Mesodermal cell (in vitro differentiated cells): ENCODE results near the gene ANXA2.

ENCODE experiments used
- H3K27ac ChIP-seq: 2 replicates; pipeline ENCODE4 v1.7.0; 2013; ENCODE audit warnings: mild to moderate bottlenecking, low read depth, low read length, moderate library complexity; ENCODE audit not compliant: severe bottlenecking
- H3K36me3 ChIP-seq: 2 replicates; pipeline ENCODE4 v1.7.1; 2013; ENCODE audit warnings: mild to moderate bottlenecking, low read length, moderate library complexity; ENCODE audit not compliant: control insufficient read depth, insufficient read depth
- H3K4me1 ChIP-seq: one replicate; pipeline ENCODE4 v1.7.1; 2013; ENCODE audit warnings: mild to moderate bottlenecking, low read length; ENCODE audit not compliant: insufficient read depth, control insufficient read depth, poor library complexity, severe bottlenecking
- H3K4me3 ChIP-seq: 2 replicates; pipeline ENCODE4 v1.7.0; 2013; ENCODE audit warnings: low read length, control low read depth, mild to moderate bottlenecking; ENCODE audit not compliant: insufficient read depth, poor library complexity, severe bottlenecking; ENCODE audit errors: extremely low read depth
- H3K9me3 ChIP-seq: 2 replicates; pipeline ENCODE4 v1.7.1; 2013; ENCODE audit warnings: mild to moderate bottlenecking, low read length, moderate library complexity; ENCODE audit not compliant: control insufficient read depth
- WGBS, 2 experiments: methylation state at CpG; one replicate each; pipeline ENCODE4 v1.1.5; 2013; ENCODE audit warnings: missing lambda C conversion rate in 2 of 2; ENCODE audit not compliant: insufficient coverage in 2 of 2; 5-methylcytosine and 5-hydroxymethylcytosine counted together

The ANXA2 gene

DNA sequence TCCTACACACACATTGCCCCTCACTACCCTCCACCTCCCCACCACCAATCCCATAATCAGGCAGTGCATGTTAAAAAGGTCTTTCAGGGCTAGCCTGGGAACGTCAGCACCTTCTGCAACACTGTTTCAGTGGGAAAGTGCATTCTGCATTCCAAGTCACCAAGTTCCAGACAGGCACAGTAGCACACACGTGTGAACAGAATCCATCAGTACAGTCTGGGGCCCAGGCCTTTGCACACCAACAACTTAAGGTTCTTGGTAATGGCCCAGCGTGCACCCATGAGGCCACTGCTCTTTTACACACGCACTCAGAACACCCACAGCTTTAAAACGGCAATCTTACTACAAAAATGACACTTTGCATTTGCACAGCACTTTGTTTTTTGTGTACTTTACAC lies 1.2 kb downstream of the ANXA2 start:
- 31 to 67% methylated on average over 2 to 3 of the region's 5 CpGs for WGBS, 2 experiments
- Histone ChIP-seq H3K4me1 (peaks cover 57% of the 10 kb centered on the region), H3K27ac (peak overlapping the region; percentile 97), H3K36me3 (peaks cover 26% of the 10 kb centered on the region), H3K4me3 (peak overlapping the region; percentile 91), H3K9me3 (no peaks in the 10 kb centered on the region)

DNA sequence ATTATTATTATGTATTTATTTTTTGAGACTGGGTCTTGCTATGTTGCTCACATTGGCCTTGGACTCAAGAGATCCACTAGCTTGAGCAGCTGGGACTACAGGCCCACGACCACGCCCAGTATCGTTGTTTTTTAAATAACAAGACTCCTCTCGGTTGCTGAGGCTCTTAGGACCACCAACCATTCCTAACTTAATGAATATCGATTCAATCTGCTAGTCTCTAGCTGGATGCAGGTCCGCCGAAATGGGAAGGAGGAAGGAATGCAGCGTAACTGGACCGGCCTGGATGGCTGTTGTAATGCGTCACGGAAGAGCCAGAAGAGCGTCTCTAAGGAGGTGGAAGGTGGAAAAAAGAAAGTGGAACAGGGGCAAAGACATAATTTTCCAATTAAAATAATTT lies 1.7 kb downstream of the ANXA2 start:
- 67 to 74% methylated on average over 7 to 9 of the region's 12 CpGs for WGBS, 2 experiments
- H3K4me3 ChIP-seq, result peak overlapping the region; percentile 91
- peaks cover 26% of the 10 kb centered on the region for H3K36me3 ChIP-seq
- H3K4me1 ChIP-seq, result peaks cover 60% of the 10 kb centered on the region
- no peaks in the 10 kb centered on the region for H3K9me3 ChIP-seq
- H3K27ac ChIP-seq, result peak overlapping the region; percentile 97

DNA sequence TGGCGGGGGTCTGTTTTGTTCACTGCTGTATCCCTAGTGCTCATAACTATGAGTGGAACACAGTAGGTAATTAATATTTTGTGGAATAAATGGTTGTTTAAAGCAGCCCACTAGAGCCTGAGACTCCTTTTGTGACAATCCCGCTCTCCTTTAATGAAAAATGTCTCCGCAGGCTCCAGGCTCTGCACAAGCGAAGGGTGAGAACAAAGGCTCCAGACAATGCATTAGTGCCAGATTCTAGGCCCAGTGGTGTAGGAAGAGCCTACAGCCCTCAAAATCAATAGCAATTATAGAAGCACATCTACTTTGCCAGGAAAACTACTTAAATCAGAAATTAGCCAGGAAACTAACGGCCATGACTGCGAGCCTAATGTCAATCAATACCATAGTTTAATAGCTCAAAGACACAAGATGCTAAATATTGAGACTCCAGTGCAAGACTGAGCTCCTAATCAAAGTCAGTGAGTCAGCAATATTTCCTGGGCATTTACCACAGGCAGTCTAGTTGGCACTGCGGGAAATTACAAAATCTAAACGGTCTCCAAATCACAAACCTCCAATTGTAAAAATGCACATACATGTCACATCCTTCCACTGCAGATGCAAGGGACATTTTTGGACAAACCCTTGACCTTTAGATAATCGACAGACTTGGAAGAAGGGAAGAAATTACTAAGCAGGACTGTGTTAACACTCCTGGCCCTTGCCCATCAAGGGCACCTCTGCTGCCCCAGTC lies 2.3 kb downstream of the ANXA2 start:
- WGBS, 2 experiments, result 80 to 97% methylated on average over 6 of the region's 9 CpGs
- Histone ChIP-seq H3K4me1 (peaks cover 60% of the 10 kb centered on the region), H3K4me3 (peak overlapping the region; percentile 91), H3K36me3 (peaks cover 33% of the 10 kb centered on the region), H3K27ac (peak overlapping the region; percentile 97), H3K9me3 (no peaks in the 10 kb centered on the region)

DNA sequence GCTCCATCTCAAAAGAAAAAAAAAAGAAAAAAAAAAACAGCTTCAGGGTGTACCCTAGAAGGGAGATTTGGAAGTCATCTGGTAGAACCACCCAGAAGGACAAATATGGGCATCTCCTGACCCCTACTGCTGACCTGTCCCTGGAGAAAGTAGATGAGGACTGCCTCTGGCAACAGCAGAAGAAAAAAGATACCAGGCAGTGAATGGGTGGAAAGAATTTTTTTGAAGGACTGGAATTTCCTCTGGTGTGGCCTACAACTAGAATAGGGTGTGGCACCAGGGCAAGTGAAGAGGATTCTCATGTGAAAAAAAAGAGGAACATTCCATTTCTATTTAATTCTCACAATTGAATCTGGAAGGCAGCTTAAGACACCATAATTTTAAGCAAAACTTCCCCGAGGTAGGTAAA lies 3.1 kb downstream of the ANXA2 start:
- Histone ChIP-seq H3K4me1 (peaks cover 60% of the 10 kb centered on the region), H3K9me3 (no peaks in the 10 kb centered on the region), H3K27ac (peak overlapping the region; percentile 97), H3K36me3 (peaks cover 40% of the 10 kb centered on the region), H3K4me3 (peak overlapping the region; percentile 91)
- WGBS, 2 experiments, result no CpG with 5 or more reads among the region's 1 CpG

DNA sequence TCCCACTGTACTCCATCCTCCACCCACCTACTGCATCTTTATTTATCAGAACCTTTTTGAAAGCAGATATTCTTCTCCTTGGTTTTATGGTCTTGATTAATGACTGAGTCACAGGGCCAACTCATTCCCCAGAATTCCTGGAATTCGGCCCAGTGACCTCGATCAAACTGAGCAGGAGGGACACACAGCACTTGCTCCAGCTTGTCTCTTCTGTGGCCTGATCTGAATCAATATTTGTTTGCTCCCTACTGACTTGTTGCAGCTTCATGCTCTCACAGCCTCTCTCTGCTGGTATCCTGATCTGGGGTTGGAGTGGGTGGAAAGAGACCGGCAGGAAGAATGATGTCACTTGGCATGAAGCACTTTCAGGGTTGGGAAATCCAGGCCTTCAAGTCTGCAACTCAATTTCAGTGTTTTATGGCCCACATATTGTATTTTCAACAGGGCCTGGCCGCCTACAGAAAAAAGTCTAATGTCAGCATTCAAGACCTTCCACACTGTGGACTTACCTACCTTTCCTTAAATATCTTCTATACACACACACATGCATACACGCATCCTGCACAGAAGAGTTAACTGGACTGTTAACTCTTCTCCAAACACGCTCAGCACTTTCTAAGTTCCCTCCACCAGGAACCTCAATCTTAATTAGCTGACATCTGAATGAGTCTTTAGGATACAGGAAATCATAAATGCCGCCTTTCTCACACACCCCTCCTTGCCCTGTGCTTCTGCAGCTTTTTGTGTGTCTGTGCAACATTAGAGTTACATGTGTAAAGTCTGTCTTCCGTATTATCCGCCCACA lies 4.6 kb downstream of the ANXA2 start:
- Histone ChIP-seq H3K4me1 (peaks cover 59% of the 10 kb centered on the region), H3K4me3 (no peak overlapping the region), H3K36me3 (peaks cover 55% of the 10 kb centered on the region), H3K27ac (peak overlapping the region; percentile 97), H3K9me3 (no peaks in the 10 kb centered on the region)
- WGBS, 2 experiments, result 75 to 78% methylated on average over 6 to 7 of the region's 9 CpGs

DNA sequence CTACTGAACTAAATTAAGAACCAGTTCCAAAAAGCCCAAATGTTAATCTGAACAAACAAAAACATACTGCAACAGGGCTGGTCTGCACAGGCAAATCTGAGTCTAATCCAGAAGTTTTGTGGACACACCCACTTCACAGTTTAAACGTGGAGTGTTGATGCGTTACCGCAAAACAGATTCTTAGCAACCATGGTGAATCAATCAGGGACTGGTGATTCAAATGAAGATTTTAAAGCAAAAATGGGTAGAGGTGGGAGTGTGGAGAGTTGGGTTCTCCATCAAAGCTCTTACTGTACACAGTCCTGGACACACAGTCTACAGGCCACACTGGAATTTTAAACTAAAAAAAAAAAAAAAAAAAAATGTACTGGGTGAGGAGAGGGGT lies 5.2 kb downstream of the ANXA2 start:
- H3K9me3 ChIP-seq, result no peaks in the 10 kb centered on the region
- H3K27ac ChIP-seq, result peak overlapping the region; percentile 97
- WGBS, 2 experiments, result 66% methylated on average over 3 of the region's 3 CpGs; no CpG with 5 or more reads in 1 of the 2 experiments
- peaks cover 57% of the 10 kb centered on the region for H3K4me1 ChIP-seq
- H3K36me3 ChIP-seq, result peaks cover 59% of the 10 kb centered on the region
- no peak overlapping the region for H3K4me3 ChIP-seq

DNA sequence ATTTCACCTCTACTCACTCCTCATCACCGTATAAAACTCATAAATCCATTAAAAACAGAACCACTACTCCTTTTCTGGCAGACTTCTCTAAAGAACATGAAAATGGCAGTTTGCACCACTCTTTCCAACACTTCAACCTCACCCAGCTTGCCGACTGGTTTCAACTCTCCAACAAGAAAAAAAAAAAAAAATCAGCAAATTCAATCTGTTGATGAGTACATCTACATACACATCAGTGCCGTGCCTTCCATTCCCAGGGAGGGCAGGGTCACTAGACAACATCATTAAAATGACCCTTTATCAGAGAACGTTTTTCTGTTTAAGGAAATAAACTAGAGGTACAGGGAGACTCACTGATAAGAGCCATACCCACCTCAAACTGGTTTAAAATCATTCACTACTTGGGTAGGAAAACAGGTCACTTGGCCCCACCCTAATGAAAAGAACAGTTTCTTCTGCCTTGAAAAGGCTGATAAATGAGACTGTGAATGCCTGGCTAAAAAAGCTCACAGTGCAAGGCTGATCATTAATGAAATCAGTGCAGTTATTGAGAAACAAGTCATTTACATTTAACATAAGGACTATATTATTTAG lies 6.0 kb downstream of the ANXA2 start:
- Histone ChIP-seq H3K27ac (peak overlapping the region; percentile 97), H3K4me3 (peak overlapping the region; percentile 6), H3K36me3 (peaks cover 67% of the 10 kb centered on the region), H3K4me1 (peaks cover 63% of the 10 kb centered on the region), H3K9me3 (no peaks in the 10 kb centered on the region)
- 0 to 33% methylated on average over 1 to 2 of the region's 4 CpGs for WGBS, 2 experiments

DNA sequence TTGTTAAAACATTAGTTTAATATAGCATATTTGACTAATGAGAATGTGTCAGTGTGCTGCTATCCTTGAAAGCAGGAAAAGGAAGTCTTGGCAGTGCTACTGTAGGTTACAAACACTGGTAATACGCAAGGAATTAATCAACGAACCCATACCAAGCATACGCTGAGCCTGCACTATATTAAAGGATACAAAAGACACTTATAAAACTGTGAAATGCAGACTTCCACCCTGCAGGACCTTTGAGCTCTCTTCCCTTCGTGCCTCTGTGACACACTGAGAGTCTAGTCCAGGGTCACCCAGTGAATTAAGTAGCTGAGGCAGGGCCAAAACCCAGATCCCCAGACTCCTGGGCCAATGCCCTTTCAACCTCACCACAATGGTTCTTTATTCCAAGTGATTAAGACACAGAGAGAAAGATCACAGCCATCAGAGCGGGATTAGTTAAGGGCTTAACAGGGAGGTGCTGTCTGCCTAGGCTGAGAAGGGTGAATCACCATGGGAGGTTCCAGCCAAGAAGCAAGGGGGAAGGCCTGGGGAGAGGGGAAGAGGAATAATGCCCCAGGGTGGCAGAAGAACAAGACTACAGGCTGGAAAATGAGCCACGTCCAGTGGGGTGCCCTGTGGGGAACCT lies 6.8 kb downstream of the ANXA2 start:
- H3K9me3 ChIP-seq, result no peaks in the 10 kb centered on the region
- peaks cover 66% of the 10 kb centered on the region for H3K36me3 ChIP-seq
- WGBS, 2 experiments, result 55 to 66% methylated on average over 3 to 4 of the region's 6 CpGs
- H3K4me3 ChIP-seq, result no peak overlapping the region
- peak overlapping the region; percentile 97 for H3K27ac ChIP-seq
- H3K4me1 ChIP-seq, result peaks cover 64% of the 10 kb centered on the region

DNA sequence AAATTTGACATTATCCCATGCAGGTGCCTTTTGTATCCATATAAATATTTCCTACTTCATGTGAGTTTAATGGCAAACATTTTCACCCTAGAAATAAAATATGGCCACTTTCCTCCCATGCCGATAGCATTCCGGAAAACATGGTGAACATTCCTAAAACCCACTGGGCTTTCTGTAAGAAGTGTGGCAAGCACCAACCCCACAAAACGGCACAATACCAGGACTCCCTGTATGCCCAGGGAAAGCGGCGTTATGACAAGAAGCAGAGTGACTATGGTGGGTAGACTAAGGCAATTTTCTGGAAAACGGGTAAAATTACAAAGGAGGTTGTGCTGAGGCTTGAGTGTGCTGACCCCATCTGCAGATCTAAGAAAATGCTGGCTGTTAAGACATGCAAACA lies 7.6 kb downstream of the ANXA2 start:
- H3K36me3 ChIP-seq, result peaks cover 66% of the 10 kb centered on the region
- H3K4me3 ChIP-seq, result no peak overlapping the region
- peaks cover 59% of the 10 kb centered on the region for H3K4me1 ChIP-seq

DNA sequence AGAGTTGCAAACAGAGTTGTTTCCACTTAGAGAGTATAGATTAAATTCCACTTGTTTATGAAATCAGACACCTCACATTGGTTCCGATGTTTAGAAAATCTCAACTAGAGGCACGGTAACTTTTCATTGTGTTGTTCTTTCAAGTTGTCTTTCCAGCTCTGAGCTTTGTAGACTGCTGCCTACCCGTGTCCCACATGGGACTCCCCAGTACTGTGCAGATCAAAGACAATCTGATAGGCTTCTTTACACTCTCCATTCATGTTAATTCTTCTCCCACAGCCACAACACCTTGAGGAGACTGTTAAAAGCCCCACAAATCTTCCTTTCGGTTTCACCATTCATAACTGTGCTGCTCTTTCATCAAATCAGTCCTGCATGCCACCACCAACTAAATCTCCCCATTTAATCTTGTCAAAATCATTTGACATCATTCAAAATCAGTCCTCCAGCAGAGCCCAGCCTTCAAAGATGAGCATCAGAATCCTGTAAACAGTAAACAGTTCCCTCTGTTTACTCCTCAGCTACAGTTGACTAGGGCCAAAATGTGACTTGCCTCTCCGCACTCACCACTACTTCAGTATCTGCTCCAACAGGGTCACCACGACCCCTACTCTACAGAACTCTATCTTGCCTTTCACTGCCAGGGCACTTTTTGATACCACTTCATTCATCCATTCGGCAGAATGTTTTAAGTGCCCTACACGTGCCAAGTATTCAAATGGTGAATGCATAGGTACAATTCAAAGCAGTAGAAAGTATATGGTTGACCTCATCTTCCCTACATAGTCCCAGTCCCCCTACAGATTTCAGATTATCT lies 8.3 kb downstream of the ANXA2 start:
- Histone ChIP-seq H3K27ac (no peak overlapping the region), H3K4me1 (peaks cover 51% of the 10 kb centered on the region), H3K36me3 (peaks cover 68% of the 10 kb centered on the region), H3K4me3 (no peak overlapping the region), H3K9me3 (no peaks in the 10 kb centered on the region)
- 81 to 92% methylated on average over 6 of the region's 8 CpGs for WGBS, 2 experiments

More for the DNA sequence above, 7.6 kb downstream of the ANXA2 start:
- 86 to 100% methylated on average over 3 to 5 of the region's 6 CpGs for WGBS, 2 experiments
- Histone ChIP-seq H3K9me3 (no peaks in the 10 kb centered on the region), H3K27ac (no peak overlapping the region)
